Endothelial cell of umbilical vein (primary cell): ENCODE measurements around the gene CYP2A6. TPM values are rescaled to one million over a fixed set of nuclear protein-coding genes. Genes with fewer than 3 reads are reported as not detected.

ENCODE experiments used
- BruUV-seq: library from RNA; stranded (reverse); fragments of 400-500 nt; replicated peaks from 2 replicates; lab custom pipeline; 2021; lab: Mats Ljungman, UMichigan
- CTCF ChIA-PET: fragments of 300-600, 350-600 bp; sonication (Branson Sonifier 250); formaldehyde crosslinking; loops from one replicate; lab custom pipeline; 2021; ENCODE audit warnings: antibody characterized with exemption, inconsistent platforms; lab: Charles Lee
- POLR2A ChIA-PET: fragments of 300-600, 350-600 bp; sonication (Branson Sonifier 250); formaldehyde crosslinking; loops from one replicate; lab custom pipeline; 2021; ENCODE audit warnings: antibody characterized with exemption, inconsistent platforms; lab: Charles Lee
- DNase-seq: peaks from one replicate; pipeline ENCODE4 v3.0.0-alpha.2; 2011; ENCODE audit warnings: low read depth, low spot score
- FAIRE-seq: peaks from 2 replicates; lab custom pipeline; 2011; peaks lifted over from hg19 to GRCh38; lab: Jason Lieb, UNC
- H2AFZ ChIP-seq: 2 replicates; pipeline ENCODE4 v1.6.0; 2012; ENCODE audit warnings: low read depth, low read length, control low read depth, inconsistent platforms
- H3K27ac ChIP-seq: 2 replicates; pipeline ENCODE4 v1.5.1; 2011; ENCODE audit warnings: low read depth, mild to moderate bottlenecking, control low read depth, low read length, moderate library complexity; ENCODE audit not compliant: insufficient read depth
- H3K27me3 ChIP-seq, 2 experiments: 2 replicates each; pipeline versions ENCODE4 v1.6.0 to v1.6.1; 2011; ENCODE audit warnings: low read length in 2 of 2, mixed read lengths in 1 of 2; ENCODE audit not compliant: control insufficient read depth in 2 of 2, insufficient read depth in 2 of 2
- H3K36me3 ChIP-seq, 2 experiments: 2 replicates in 1 of 2; 3 replicates in 1 of 2; pipeline ENCODE4 v1.5.1; 2011; ENCODE audit warnings: low read length in 2 of 2, mild to moderate bottlenecking in 1 of 2, moderate library complexity in 1 of 2; ENCODE audit not compliant: control insufficient read depth in 2 of 2, insufficient read depth in 2 of 2; ENCODE audit errors: extremely low read depth in 1 of 2
- H3K4me1 ChIP-seq: 3 replicates; pipeline ENCODE4 v1.5.1; 2011; ENCODE audit warnings: mild to moderate bottlenecking, low read length; ENCODE audit not compliant: control insufficient read depth, insufficient read depth; ENCODE audit errors: extremely low read depth
- H3K4me2 ChIP-seq: 2 replicates; pipeline ENCODE4 v1.6.1; 2011; ENCODE audit warnings: low read length, control low read depth, mixed read lengths; ENCODE audit not compliant: insufficient read depth
- H3K4me3 ChIP-seq, 3 experiments: fragments of 200-600 bp in 1 of 3; sonication (generic), shearing (Covaris generic) in 1 of 3; replicated peaks in 1 of 3; 2 replicates each; pipeline ENCODE4 v1.5.1; 2011 to 2016; ENCODE audit warnings: control low read depth in 3 of 3, low read length in 3 of 3, mild to moderate bottlenecking in 2 of 3, inconsistent platforms in 1 of 3, low read depth in 1 of 3, moderate library complexity in 1 of 3; ENCODE audit not compliant: insufficient read depth in 1 of 3
- H3K79me2 ChIP-seq: 2 replicates; pipeline ENCODE4 v1.6.0; 2012; ENCODE audit warnings: low read length, inconsistent platforms; ENCODE audit not compliant: control insufficient read depth, insufficient read depth
- H3K9ac ChIP-seq: replicated peaks from 2 replicates; pipeline ENCODE3; 2011; ENCODE audit warnings: low read length, control low read depth; ENCODE audit not compliant: insufficient read depth; ENCODE audit errors: extremely low read depth
- H3K9me1 ChIP-seq: replicated peaks from 3 replicates; pipeline ENCODE4 v1.6.0; 2011; ENCODE audit warnings: mild to moderate bottlenecking, low read length; ENCODE audit not compliant: control insufficient read depth, insufficient read depth; ENCODE audit errors: extremely low read depth
- H3K9me3 ChIP-seq: replicated peaks from 2 replicates; pipeline ENCODE4 v1.5.1; 2012; ENCODE audit warnings: low read length, inconsistent platforms; ENCODE audit not compliant: control insufficient read depth, insufficient read depth
- H4K20me1 ChIP-seq: replicated peaks from 2 replicates; pipeline ENCODE3; 2011; ENCODE audit warnings: mild to moderate bottlenecking, low read length; ENCODE audit not compliant: control insufficient read depth, insufficient read depth; ENCODE audit errors: extremely low read depth
- EZH2 ChIP-seq: IDR thresholded peaks from 2 replicates; pipeline ENCODE4 v1.6.1; 2012; ENCODE audit warnings: borderline replicate concordance, low read depth, mild to moderate bottlenecking, moderate library complexity, low read length, inconsistent platforms; ENCODE audit not compliant: severe bottlenecking
- FOS ChIP-seq: IDR thresholded peaks from 2 replicates; pipeline ENCODE4 v1.6.1; 2011; ENCODE audit warnings: mild to moderate bottlenecking, low read length, moderate library complexity, borderline replicate concordance; ENCODE audit not compliant: insufficient read depth
- GATA2 ChIP-seq: IDR thresholded peaks from 2 replicates; pipeline ENCODE4 v1.7.0; 2011; ENCODE audit warnings: low read depth, mild to moderate bottlenecking, moderate library complexity, mixed read lengths, low read length; ENCODE audit not compliant: insufficient read length, insufficient read depth
- JUN ChIP-seq: IDR thresholded peaks from 2 replicates; pipeline ENCODE4 v1.6.1; 2011; ENCODE audit warnings: borderline replicate concordance, low read depth; ENCODE audit not compliant: insufficient read length, insufficient read depth
- MYC ChIP-seq: IDR thresholded peaks from one replicate; pipeline ENCODE4 v1.6.1; 2011; ENCODE audit warnings: mild to moderate bottlenecking, low read depth, low read length
- POLR2A ChIP-seq: IDR thresholded peaks from 2 replicates; pipeline ENCODE4 v1.6.1; 2012; ENCODE audit warnings: low read depth, mild to moderate bottlenecking, control low read depth, low read length
- POLR2AphosphoS5 ChIP-seq: IDR thresholded peaks from 2 replicates; pipeline ENCODE4 v1.6.1; 2012; ENCODE audit warnings: low read depth, mild to moderate bottlenecking, control low read depth, low read length, moderate library complexity; ENCODE audit not compliant: insufficient read depth
- dilution Hi-C: fragments of 300-500 bp; cut with MboI; formaldehyde crosslinking; loops from one replicate; pipeline ENCODE4 v1.15.0; 2019; ENCODE audit warnings: low sequenced_read_pairs; ENCODE audit not compliant: extremely low pct_ligation_motif_present
- intact Hi-C: fragments of 100-400 bp; cut with micrococcal nuclease; formaldehyde crosslinking; loops from one replicate; pipeline ENCODE4 v1.10.0; 2022
- polyA plus RNA-seq, 4 experiments: library from polyadenylated mRNA; depleted of rRNA in 3 of 4; stranded (reverse) in 3 of 4; unstranded in 1 of 4; fragments of >200 nt; gene quantifications; 2 replicates each; pipeline versions ENCODE4 v1.2.1 to v1.2.3, GENCODE V29; 2011 to 2012; ENCODE audit warnings: missing spikeins in 1 of 4
- total RNA-seq: library from RNA; stranded (reverse); gene quantifications from 2 replicates; pipeline ENCODE4 v1.2.3, GENCODE V29; 2021
- TF ChIP-seq, protein P1 (sequence below): IDR thresholded peaks from 2 replicates; pipeline ENCODE4 v1.6.1; 2011; ENCODE audit not compliant: insufficient read depth, insufficient read length
- TF ChIP-seq, protein P2 (sequence below), 2 donors: IDR thresholded peaks; 1 replicate in 1 of 2; 2 replicates in 1 of 2; pipeline ENCODE4 v1.5.1; 2011; ENCODE audit warnings: low read length in 2 of 2, mild to moderate bottlenecking in 2 of 2, moderate library complexity in 2 of 2, control low read depth in 1 of 2, inconsistent platforms in 1 of 2, low read depth in 1 of 2; ENCODE audit not compliant: insufficient read depth in 1 of 2; ENCODE audit errors: extremely low read depth in 1 of 2

Gene CYP2A6
- total and polyA plus RNA-seq, 2 donors (not counting 3 experiments of a cell fraction or from before 2014, with no cell fraction given): not detected

- ChIA-PET POLR2A (no interaction called here), CTCF (interaction anchor here (2.1 kb wide), 1 partner anchor 81 kb away, joined by 7 read pairs; no protein-coding TSS in a partner anchor)
- dilution Hi-C loops (no loop called here), intact Hi-C loops (no loop called here)
- Histone ChIP-seq H3K9ac (no peak overlapping the region), H3K9me1 (no peaks in the 10 kb centered on the region), H2AFZ (no peak overlapping the region), H3K4me3 (no peak overlapping the region), H3K9me3 (no peaks in the 10 kb centered on the region), H3K4me2 (no peak overlapping the region), H3K36me3 (no peaks in the 10 kb centered on the region), H4K20me1 (no peaks in the 10 kb centered on the region), H3K79me2 (no peaks in the 10 kb centered on the region), H3K4me1 (no peaks in the 10 kb centered on the region), H3K27me3 (peaks cover 0 to 2% of the 10 kb centered on the region in 2 experiments), H3K27ac (no peak overlapping the region)
- BruUV-seq: no TSS peak
- TF ChIP-seq EZH2 (no peak), JUN (no peak), FOS (no peak), GATA2 (no peak), POLR2A (no peak), POLR2AphosphoS5 (no peak), MYC (no peak)
- TF ChIP-seq, protein P1, sequence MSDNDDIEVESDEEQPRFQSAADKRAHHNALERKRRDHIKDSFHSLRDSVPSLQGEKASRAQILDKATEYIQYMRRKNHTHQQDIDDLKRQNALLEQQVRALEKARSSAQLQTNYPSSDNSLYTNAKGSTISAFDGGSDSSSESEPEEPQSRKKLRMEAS: no peak
- TF ChIP-seq, protein P2, sequence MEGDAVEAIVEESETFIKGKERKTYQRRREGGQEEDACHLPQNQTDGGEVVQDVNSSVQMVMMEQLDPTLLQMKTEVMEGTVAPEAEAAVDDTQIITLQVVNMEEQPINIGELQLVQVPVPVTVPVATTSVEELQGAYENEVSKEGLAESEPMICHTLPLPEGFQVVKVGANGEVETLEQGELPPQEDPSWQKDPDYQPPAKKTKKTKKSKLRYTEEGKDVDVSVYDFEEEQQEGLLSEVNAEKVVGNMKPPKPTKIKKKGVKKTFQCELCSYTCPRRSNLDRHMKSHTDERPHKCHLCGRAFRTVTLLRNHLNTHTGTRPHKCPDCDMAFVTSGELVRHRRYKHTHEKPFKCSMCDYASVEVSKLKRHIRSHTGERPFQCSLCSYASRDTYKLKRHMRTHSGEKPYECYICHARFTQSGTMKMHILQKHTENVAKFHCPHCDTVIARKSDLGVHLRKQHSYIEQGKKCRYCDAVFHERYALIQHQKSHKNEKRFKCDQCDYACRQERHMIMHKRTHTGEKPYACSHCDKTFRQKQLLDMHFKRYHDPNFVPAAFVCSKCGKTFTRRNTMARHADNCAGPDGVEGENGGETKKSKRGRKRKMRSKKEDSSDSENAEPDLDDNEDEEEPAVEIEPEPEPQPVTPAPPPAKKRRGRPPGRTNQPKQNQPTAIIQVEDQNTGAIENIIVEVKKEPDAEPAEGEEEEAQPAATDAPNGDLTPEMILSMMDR (IDR thresholded peaks at IDR 0.05; ENCODE audit: extremely low read depth in 1 of 2, insufficient read depth in 1 of 2, low read depth in 1 of 2, low read length in 2 of 2): no peak
- DNase-seq (no peak), FAIRE-seq (no peak)
Observed at GRCh38 chr19:40893112-40893511, 42.9 kb upstream of the CYP2A6 start.
